Astrocyte (in vitro differentiated cells and primary cell): ENCODE data around the gene ANKRD33B.

Source experiments
- CTCF ChIP-seq: IDR thresholded peaks from 2 replicates; pipeline ENCODE4 v1.5.1; 2011; ENCODE audit warnings: low read depth, mild to moderate bottlenecking, inconsistent platforms, low read length, moderate library complexity; ENCODE audit not compliant: insufficient read depth
- EZH2 ChIP-seq: IDR thresholded peaks from 2 replicates; pipeline ENCODE4 v1.6.1; 2012; ENCODE audit warnings: mild to moderate bottlenecking, low read length, inconsistent platforms; ENCODE audit not compliant: insufficient read depth

DNA sequence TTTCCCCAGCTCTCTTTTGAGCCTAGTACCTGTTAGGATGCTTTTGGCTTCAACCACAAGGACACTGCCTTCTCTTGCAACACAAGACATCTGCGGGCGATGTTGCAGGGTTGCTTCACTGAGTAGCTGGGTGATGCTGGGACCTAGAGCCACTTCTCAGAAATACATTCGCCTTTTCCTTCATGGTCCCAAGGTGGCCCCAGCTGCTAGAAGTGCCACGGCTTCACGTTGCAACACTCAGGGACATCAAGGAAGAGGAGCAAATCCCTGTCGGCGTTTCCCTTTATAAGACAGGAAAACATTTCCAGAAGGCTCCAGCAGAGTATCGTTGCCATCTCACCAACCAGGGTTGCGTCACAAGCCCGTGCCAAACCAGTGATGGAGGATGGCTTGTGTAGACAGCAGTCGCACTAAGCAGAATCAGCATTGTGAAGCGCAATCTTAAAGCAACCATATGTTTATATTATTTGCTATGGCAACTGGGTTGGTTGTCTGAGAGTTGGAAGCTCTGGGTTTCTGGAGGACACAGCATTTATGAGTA is 62.7 kb downstream of the ANKRD33B start:
- TF ChIP-seq CTCF (no peak), EZH2 (no peak)
